MM.1S (cell line): ENCODE data around the gene AVL9.

Source experiments
- DNase-seq: peaks from one replicate; pipeline ENCODE4 v3.0.0-alpha.2; 2015
- H2AFZ ChIP-seq: fragments of 300-600 bp; sonication (generic); 2 replicates; pipeline ENCODE4 v1.6.0; 2016; ENCODE audit warnings: antibody characterized with exemption, low read length
- H3F3A ChIP-seq: fragments of 300-600 bp; sonication (generic); 2 replicates; pipeline ENCODE4 v1.6.1; 2016; ENCODE audit warnings: mild to moderate bottlenecking, antibody characterized with exemption, low read length, moderate library complexity, mixed read lengths; ENCODE audit not compliant: insufficient read depth
- H3K27ac ChIP-seq: fragments of 300-600 bp; sonication (generic); 2 replicates; pipeline ENCODE4 v1.5.1; 2016; ENCODE audit warnings: mild to moderate bottlenecking, low read length
- H3K27me3 ChIP-seq: fragments of 300-600 bp; sonication (generic); replicated peaks from 2 replicates; pipeline ENCODE4 v1.6.0; 2016; ENCODE audit warnings: low read length; ENCODE audit not compliant: insufficient read depth
- H3K36me3 ChIP-seq: fragments of 300-600 bp; sonication (generic); replicated peaks from 2 replicates; pipeline ENCODE4 v1.6.1; 2016; ENCODE audit warnings: mild to moderate bottlenecking, low read length, mixed read lengths; ENCODE audit not compliant: insufficient read depth
- H3K4me1 ChIP-seq: fragments of 300-600 bp; sonication (generic); 2 replicates; pipeline ENCODE4 v1.6.1; 2016; ENCODE audit warnings: low read length, mixed read lengths
- H3K4me2 ChIP-seq: fragments of 300-600 bp; sonication (generic); 2 replicates; pipeline ENCODE4 v1.6.0; 2016; ENCODE audit warnings: low read depth, low read length
- H3K4me3 ChIP-seq: fragments of 300-600 bp; sonication (generic); 2 replicates; pipeline ENCODE4 v1.5.1; 2016; ENCODE audit warnings: low read length, mixed read lengths
- H3K79me2 ChIP-seq: fragments of 300-600 bp; sonication (generic); 2 replicates; pipeline ENCODE4 v1.6.1; 2016; ENCODE audit warnings: mixed run types, low read length, mixed read lengths
- H3K9ac ChIP-seq: fragments of 300-600 bp; sonication (generic); 2 replicates; pipeline ENCODE4 v1.6.1; 2016; ENCODE audit warnings: low read length, mixed read lengths
- H3K9me2 ChIP-seq: fragments of 300-600 bp; sonication (generic); replicated peaks from 2 replicates; pipeline ENCODE4 v1.6.1; 2016; ENCODE audit warnings: mild to moderate bottlenecking, low read length, mixed read lengths; ENCODE audit not compliant: insufficient read depth
- H3K9me3 ChIP-seq: fragments of 300-600 bp; sonication (generic); replicated peaks from 2 replicates; pipeline ENCODE4 v1.6.1; 2016; ENCODE audit warnings: mild to moderate bottlenecking, low read length, mixed read lengths; ENCODE audit not compliant: insufficient read depth
- H4K20me1 ChIP-seq: fragments of 300-600 bp; sonication (generic); 2 replicates; pipeline ENCODE4 v1.6.1; 2016; ENCODE audit warnings: mild to moderate bottlenecking, low read length, moderate library complexity, mixed read lengths; ENCODE audit not compliant: insufficient read depth
- EZH2 ChIP-seq: fragments of 300-600 bp; sonication (generic); optimal IDR thresholded peaks from 2 replicates; pipeline ENCODE3; 2017; ENCODE audit warnings: low read depth, mild to moderate bottlenecking, antibody characterized with exemption, low read length, mixed read lengths
- EZH2phosphoT487 ChIP-seq: fragments of 300-600 bp; sonication (generic); IDR thresholded peaks from 2 replicates; pipeline ENCODE4 v1.6.1; 2018; ENCODE audit warnings: antibody characterized with exemption, low read length
- TF ChIP-seq, protein P1 (sequence below): fragments of 300-600 bp; sonication (generic); IDR thresholded peaks from 2 replicates; pipeline ENCODE4 v1.5.1; 2016; ENCODE audit warnings: antibody characterized with exemption, low read length, mixed read lengths

The AVL9 gene

DNA sequence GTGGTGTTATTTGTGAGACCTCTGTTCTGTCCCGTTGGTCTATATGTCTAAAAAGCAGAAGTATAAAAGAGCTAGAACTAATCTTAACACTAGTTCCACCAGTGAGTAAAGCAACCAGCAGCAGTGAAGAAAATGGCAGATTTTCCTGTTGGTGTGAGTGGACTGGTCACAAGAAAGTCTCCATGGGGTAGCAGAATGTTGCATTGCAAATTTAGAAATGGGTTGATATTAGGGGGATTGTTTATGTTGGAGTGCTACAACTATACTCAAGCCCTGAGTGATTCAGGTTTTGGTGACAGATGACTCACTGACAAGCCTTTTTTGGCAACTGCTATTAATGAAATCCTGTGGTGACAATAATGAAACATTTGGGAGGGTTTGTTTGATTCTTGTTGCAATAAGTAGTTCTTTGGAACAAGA, 5.6 kb downstream of the AVL9 start:
- H3K4me3 ChIP-seq = no peak overlapping the region
- H4K20me1 ChIP-seq = peaks cover 3% of the 10 kb centered on the region
- peaks cover 9% of the 10 kb centered on the region; the same call in 1 of the 2 replicates for H3K4me1 ChIP-seq
- no peaks in the 10 kb centered on the region for H3K36me3 ChIP-seq
- peak overlapping the region; percentile 5; the same call in 1 of the 2 replicates for H3K4me2 ChIP-seq
- TF ChIP-seq EZH2phosphoT487 = no peak
- TF ChIP-seq, protein P1, sequence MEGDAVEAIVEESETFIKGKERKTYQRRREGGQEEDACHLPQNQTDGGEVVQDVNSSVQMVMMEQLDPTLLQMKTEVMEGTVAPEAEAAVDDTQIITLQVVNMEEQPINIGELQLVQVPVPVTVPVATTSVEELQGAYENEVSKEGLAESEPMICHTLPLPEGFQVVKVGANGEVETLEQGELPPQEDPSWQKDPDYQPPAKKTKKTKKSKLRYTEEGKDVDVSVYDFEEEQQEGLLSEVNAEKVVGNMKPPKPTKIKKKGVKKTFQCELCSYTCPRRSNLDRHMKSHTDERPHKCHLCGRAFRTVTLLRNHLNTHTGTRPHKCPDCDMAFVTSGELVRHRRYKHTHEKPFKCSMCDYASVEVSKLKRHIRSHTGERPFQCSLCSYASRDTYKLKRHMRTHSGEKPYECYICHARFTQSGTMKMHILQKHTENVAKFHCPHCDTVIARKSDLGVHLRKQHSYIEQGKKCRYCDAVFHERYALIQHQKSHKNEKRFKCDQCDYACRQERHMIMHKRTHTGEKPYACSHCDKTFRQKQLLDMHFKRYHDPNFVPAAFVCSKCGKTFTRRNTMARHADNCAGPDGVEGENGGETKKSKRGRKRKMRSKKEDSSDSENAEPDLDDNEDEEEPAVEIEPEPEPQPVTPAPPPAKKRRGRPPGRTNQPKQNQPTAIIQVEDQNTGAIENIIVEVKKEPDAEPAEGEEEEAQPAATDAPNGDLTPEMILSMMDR = no peak
- peak overlapping the region; percentile 7; the same call in 1 of the 2 replicates for H3K27ac ChIP-seq
- peaks cover 16% of the 10 kb centered on the region for H3F3A ChIP-seq
- H3K79me2 ChIP-seq = peaks cover 93% of the 10 kb centered on the region
- no peaks in the 10 kb centered on the region for H3K9me2 ChIP-seq
- no peak overlapping the region for H2AFZ ChIP-seq
- H3K9ac ChIP-seq = no peak overlapping the region
- no peaks in the 10 kb centered on the region for H3K27me3 ChIP-seq
- H3K9me3 ChIP-seq = no peaks in the 10 kb centered on the region
- no peak for DNase-seq

DNA sequence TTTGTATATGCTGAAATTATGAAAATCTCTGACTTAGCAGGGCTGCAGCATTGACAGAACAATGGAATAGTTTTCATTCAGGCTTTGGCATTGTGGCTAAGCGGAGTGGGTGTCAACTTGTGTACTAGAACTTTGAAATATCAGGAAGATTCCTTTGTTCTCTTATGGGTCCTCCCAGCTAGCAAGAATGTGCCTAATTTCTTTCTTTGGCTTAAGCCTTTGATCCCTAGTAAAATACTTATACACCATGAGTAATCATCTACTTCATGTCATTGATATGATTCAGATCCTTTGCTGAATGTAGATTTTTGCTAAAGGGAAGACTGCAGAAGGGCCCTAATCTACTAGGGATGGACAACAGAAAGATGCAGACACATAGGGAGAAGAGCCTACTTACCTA, 6.2 kb downstream of the AVL9 start:
- Histone ChIP-seq H2AFZ (no peak overlapping the region), H3K4me1 (peaks cover 7% of the 10 kb centered on the region; the same call in 1 of the 2 replicates), H3K9me2 (no peaks in the 10 kb centered on the region), H3K4me2 (no peak overlapping the region; the same call in 1 of the 2 replicates), H3K36me3 (no peaks in the 10 kb centered on the region), H3K9me3 (no peaks in the 10 kb centered on the region), H3K27ac (peak overlapping the region; percentile 7; the same call in 1 of the 2 replicates), H3K9ac (no peak overlapping the region), H3K4me3 (no peak overlapping the region), H4K20me1 (peaks cover 3% of the 10 kb centered on the region), H3F3A (peaks cover 16% of the 10 kb centered on the region), H3K79me2 (peaks cover 88% of the 10 kb centered on the region), H3K27me3 (no peaks in the 10 kb centered on the region)
- TF ChIP-seq EZH2phosphoT487 (no peak), EZH2 (no peak)
- TF ChIP-seq, protein P1 = no peak
- DNase-seq = no peak

DNA sequence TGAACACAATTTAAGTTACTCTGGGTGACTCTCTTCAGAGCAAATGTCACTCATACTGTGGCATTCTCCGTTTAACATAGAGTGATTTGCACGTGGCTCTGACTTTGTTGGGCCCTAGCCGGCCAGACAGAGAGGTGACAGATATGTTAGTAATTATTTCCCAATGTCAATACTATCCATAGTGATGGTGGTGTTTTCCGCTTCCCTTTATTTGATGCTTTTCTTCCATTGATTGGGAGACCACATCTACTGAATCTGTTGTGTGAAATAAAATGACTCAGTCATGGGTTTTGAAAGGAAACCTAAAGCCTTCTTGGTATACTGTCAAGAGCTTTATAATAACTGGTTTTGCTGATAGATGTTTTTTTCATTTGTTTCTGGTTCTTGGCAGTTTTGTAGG, 7.4 kb downstream of the AVL9 start:
- Histone ChIP-seq H3K27ac (no peak overlapping the region), H3K4me3 (no peak overlapping the region), H3K9me3 (no peaks in the 10 kb centered on the region), H3K9ac (no peak overlapping the region), H3K4me2 (no peak overlapping the region), H3K4me1 (peaks cover 7% of the 10 kb centered on the region; the same call in 1 of the 2 replicates), H3K36me3 (no peaks in the 10 kb centered on the region), H3F3A (peaks cover 20% of the 10 kb centered on the region), H2AFZ (no peak overlapping the region), H3K27me3 (no peaks in the 10 kb centered on the region), H3K9me2 (no peaks in the 10 kb centered on the region), H4K20me1 (peaks cover 3% of the 10 kb centered on the region), H3K79me2 (peaks cover 88% of the 10 kb centered on the region)
- no peak for DNase-seq
- TF ChIP-seq EZH2phosphoT487 = no peak
- TF ChIP-seq, protein P1 = no peak
- TF ChIP-seq EZH2 = no peak
